Uterus (tissue), 2 donors: ENCODE data around the gene HLA-DPB1.
"Not testable (repeated sequence)": the region's sequence is repeated elsewhere in the genome, so short reads cannot be mapped to it uniquely, and the experiment has no call there.

Experiments
- POLR2A ChIP-seq, 2 donors: fragments of 450-650 bp; IDR thresholded peaks; one replicate each; pipeline ENCODE4 v1.6.1; 2016; ENCODE audit warnings: antibody characterized with exemption in 2 of 2, mild to moderate bottlenecking in 1 of 2, moderate library complexity in 1 of 2
- TF ChIP-seq, protein P1 (sequence below), 4 experiments: fragments of 200-600 bp in 2 of 4; fragments of 450-650 bp in 2 of 4; sonication (generic) in 2 of 4; IDR thresholded peaks; one replicate each; pipeline ENCODE4 v1.5.1; 2016 to 2019; ENCODE audit warnings: antibody characterized with exemption in 4 of 4, mild to moderate bottlenecking in 2 of 4, moderate library complexity in 1 of 4

DNA sequence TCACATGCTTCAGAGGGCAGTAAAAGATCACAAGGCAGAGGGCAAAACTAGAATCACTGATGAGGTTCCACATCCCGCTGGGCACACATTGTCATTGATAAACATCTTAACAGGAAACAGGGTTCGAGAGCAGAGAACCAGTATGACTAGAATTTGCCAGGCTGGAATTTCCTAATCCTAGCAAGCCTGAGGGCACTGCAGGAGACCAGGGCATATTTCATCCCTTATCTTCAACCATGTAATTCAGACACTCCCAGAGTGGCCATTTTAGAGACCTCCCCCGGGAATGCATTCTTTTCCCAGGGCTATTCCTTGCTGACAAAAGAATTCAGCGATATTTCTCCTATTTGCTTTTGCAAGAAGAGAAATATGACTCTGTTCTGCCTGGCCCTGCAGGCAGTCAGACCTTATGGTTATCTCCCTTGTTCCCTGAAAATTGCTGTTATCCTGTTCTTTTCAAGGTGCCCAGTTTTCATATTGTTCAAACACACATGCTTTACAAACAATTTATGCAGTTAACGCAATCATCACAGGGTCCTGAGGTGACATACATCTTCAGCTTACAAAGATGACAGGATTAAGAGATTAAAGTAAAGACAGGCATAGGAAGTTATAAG is 25.4 kb downstream of the HLA-DPB1 start:
- TF ChIP-seq, protein P1, sequence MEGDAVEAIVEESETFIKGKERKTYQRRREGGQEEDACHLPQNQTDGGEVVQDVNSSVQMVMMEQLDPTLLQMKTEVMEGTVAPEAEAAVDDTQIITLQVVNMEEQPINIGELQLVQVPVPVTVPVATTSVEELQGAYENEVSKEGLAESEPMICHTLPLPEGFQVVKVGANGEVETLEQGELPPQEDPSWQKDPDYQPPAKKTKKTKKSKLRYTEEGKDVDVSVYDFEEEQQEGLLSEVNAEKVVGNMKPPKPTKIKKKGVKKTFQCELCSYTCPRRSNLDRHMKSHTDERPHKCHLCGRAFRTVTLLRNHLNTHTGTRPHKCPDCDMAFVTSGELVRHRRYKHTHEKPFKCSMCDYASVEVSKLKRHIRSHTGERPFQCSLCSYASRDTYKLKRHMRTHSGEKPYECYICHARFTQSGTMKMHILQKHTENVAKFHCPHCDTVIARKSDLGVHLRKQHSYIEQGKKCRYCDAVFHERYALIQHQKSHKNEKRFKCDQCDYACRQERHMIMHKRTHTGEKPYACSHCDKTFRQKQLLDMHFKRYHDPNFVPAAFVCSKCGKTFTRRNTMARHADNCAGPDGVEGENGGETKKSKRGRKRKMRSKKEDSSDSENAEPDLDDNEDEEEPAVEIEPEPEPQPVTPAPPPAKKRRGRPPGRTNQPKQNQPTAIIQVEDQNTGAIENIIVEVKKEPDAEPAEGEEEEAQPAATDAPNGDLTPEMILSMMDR (IDR thresholded peaks at IDR 0.05) = not testable (repeated sequence)
- TF ChIP-seq POLR2A (IDR thresholded peaks at IDR 0.05) = not testable (repeated sequence)
